ENCODE measurements around the gene LHPP. TPM values are rescaled to one million over a fixed set of nuclear protein-coding genes. Genes with fewer than 3 reads are reported as not detected.

The LHPP gene
- total and polyA plus RNA-seq, 2 experiments from 2014 or later = 27.4 to 40.2 TPM

- TF ChIP-seq ZNF462 (CRISPR knock-in tag; IDR thresholded peaks at IDR 0.05) (no peak), CREB1 (CRISPR knock-in tag; IDR thresholded peaks at IDR 0.05; ENCODE audit: low read depth) (no peak), ETS1 (IDR thresholded peaks at IDR 0.05) (no peak), STAT1 (IDR thresholded peaks at IDR 0.05; ENCODE audit: unreplicated experiment) (no peak)
Measured at GRCh38 chr10:124551097-124551496, 89.5 kb downstream of the LHPP start (continued).

DNA sequence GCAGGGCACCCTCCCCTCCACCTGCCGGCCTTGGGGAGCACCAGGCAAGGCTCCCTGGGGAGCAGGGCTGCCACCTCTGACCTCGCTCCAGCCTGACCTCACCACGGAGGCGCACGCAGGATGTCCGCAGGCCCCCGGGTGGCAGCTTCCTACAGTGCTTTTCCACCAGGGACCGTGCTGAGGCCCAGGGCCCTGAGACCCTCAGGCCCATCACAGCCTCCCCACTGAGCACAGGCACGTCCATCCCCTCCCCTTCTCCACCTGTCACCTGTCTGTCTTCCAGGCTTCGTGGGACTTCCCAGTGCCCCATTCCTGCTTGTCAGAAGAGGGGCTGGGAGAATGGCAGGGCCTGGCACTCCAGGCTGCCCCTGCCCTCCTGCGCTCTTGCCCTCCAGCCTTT lies 90.1 kb downstream of the LHPP start:
- no peak overlapping the region for H3K4me3 Mint-ChIP-seq
- H3K4me2 ChIP-seq = no peak overlapping the region
- H2AFZ ChIP-seq = no peak overlapping the region
- ATAC-seq (no peak), DNase-seq (ENCODE audit: low spot score) (no peak)
- peaks cover 7% of the 10 kb centered on the region for H3K4me1 Mint-ChIP-seq
- no peaks in the 10 kb centered on the region for H3K79me2 ChIP-seq (replicated peaks; ENCODE audit: insufficient read depth)
- H3K36me3 Mint-ChIP-seq (ENCODE audit: low read depth) = no peaks in the 10 kb centered on the region; the same call in 2 of the 3 replicates
- no peaks in the 10 kb centered on the region for H3K36me3 ChIP-seq (ENCODE audit: insufficient read depth)
- H3K4me1 ChIP-seq (ENCODE audit: insufficient read depth) = no peaks in the 10 kb centered on the region
- H3K27me3 ChIP-seq (ENCODE audit: insufficient read depth) = no peaks in the 10 kb centered on the region
- peaks cover 11% of the 10 kb centered on the region for H3K27me3 Mint-ChIP-seq (ENCODE audit: insufficient read depth, low read depth, poor library complexity)
- no peak overlapping the region for H3K4me3 ChIP-seq
- H3K9me2 ChIP-seq (ENCODE audit: insufficient read depth) = no peaks in the 10 kb centered on the region
- H4K20me1 ChIP-seq (replicated peaks; ENCODE audit: insufficient read depth) = no peaks in the 10 kb centered on the region
- no peaks in the 10 kb centered on the region for H3K9me3 Mint-ChIP-seq
- H3F3A ChIP-seq (replicated peaks; ENCODE audit: low read depth) = no peaks in the 10 kb centered on the region
- no peak overlapping the region for H3K27ac ChIP-seq (ENCODE audit: low read depth)
- H3K27ac Mint-ChIP-seq = no peak overlapping the region
- TF ChIP-seq REST (IDR thresholded peaks at IDR 0.05; ENCODE audit: unreplicated experiment) (no peak), NANOG (IDR thresholded peaks at IDR 0.05; ENCODE audit: borderline replicate concordance) (no peak)

Data from GM23338 (cell line).